Activated T-helper 9 cell treated with anti-CD3 and anti-CD28 coated beads, Interleukin-2, amount 50 U/mL, for 16 hours (primary cell): Measurements from ENCODE around the gene ASGR2.
"Not testable (repeated sequence)": the region's sequence is repeated elsewhere in the genome, so short reads cannot be mapped to it uniquely, and the experiment has no call there.

ENCODE experiments used
- DNase-seq: peaks from one replicate; pipeline ENCODE4 v3.0.0-alpha.2; 2020; ENCODE audit warnings: low read depth

ASGR2 gene

GRCh38 chr17:7098802-7099459 is 15.7 kb downstream of the ASGR2 start:
- DNase-seq: no peak

GRCh38 chr17:7097940-7098339 is 16.7 kb downstream of the ASGR2 start:
- DNase-seq: no peak

DNA sequence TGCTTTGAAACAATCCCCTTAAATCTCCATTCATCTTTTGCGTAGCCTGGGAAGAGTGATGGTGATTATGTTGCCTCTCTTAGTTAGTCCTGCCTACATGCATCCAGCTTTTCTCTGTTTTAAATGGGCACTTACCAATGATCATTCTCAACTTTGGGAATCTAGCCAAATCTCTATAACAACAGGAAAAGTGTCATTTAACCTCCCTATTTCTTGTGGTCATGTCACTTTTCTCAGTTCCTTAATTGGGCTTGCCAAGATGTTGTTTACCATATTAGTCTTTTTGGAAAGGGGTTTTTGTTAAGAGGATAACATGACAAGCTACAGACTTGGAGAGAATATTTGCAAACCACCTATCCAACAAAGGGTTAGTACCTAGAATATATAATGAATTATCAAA is 19.0 kb downstream of the ASGR2 start:
- DNase-seq: no peak

DNA sequence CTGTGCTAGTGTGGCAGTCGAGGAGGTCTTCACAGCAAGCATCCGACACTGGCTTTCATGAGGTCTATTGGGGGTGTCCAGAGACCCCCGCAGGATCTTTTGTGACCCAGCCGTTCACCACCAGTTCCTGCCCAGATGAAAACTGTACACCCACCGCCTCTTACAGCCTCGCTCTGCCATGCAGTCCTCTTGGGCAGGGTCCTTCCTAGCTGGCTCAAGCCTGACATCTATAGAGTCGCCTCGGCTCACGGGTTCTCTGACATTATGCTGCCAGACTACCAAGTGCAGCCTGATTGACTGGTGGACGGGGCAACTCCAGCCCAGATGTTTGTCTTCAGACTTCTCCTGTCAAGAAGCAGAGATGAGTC is 20.0 kb downstream of the ASGR2 start:
- no peak for DNase-seq

DNA sequence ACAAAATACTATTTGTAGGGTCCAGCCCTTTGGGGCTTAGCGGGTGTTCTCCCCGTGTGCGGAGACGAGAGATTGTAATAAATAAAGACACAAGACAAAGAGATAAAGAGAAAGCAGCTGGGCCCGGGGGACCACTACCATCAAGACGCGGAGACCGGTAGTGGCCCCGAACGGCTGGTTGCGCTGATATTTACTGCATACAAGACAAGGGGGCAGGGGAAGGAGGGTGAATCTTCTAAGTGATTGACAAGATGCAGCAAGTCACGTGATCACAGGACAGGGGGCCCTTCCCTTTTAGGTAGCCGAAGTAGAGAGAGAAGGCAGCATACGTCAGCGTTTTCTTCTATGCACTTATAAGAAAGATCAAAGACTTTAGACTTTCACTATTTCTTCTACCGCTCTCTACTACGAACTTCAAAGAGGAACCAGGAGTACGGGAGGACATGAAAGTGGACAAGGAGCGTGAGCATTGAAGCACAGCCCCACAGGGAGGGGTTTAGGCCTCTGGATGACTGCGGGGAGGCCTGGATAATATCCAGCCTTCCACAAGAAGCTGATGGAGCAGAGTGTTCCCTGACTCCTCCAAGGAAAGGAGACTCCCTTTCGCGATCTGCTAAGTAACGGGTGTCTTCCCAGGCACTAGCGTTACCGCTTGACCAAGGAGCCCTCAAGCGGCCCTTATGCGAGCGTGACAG is 23.2 kb downstream of the ASGR2 start:
- not testable (repeated sequence) for DNase-seq

GRCh38 chr17:7089570-7089969 is 25.1 kb downstream of the ASGR2 start:
- DNase-seq: not testable (repeated sequence)

GRCh38 chr17:7088442-7088841 is 26.2 kb downstream of the ASGR2 start:
- not testable (repeated sequence) for DNase-seq

- DNase-seq: no peak
Measured at GRCh38 chr17:7084088-7084487, 30.5 kb downstream of the ASGR2 start.

DNA sequence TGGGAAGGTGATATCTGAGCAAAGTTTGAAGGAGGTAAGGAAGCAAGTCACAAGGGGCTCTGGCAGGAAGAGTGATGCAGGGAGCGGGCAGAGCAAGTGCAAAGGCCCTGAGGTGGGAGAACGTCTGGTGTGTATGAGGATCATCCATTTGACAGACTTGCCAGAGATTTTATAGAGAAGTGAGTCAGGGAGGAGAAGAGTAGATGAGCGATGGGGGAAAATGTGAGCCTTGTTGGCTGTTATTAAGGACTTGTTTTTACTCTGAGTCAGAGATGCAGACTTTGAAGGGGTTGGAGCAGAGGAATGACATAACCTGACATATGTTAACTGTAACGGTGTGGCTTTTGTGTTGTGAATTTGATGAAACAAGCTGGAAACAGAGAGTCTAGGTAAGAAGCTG is 31.0 kb downstream of the ASGR2 start:
- DNase-seq: no peak

- DNase-seq: no peak
Measured at GRCh38 chr17:7081341-7082062, 33.1 kb downstream of the ASGR2 start.

DNA sequence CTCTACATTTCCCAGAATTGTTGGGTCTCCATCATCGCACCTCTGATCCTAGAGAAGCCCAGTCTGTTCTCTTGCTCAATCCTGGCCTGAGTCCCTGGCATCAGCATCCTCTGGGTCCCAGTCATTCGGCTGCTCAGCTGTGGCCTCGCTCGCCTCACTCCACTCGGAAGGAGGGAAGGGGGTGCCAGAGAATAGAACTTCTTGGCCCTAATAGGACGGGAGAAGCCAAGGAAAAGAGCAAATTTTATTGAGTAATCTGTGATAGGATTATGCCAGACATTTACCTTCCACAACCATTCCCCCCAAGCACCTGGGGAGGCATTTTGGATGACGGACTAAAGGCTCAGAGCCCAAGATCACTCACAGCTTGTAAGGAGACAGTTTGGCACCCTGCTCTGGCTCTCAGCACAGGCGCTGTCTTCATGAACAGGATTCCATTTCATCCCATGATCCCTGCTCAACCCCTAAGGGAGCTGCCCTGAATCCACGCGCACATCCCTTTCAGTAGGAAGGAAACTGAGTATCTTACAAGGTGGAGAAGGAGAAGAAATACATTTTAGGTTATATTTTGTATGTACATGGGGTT is 34.1 kb downstream of the ASGR2 start:
- DNase-seq: no peak

- DNase-seq: no peak
Measured at GRCh38 chr17:7079581-7080455, 34.8 kb downstream of the ASGR2 start, which contains the start of gene CLEC10A. CLEC10A (minus strand) TSS chr17:7080251; CDS start chr17:7078812, 1,439 bp downstream.

GRCh38 chr17:7078711-7079110 is 35.9 kb downstream of the ASGR2 start:
- no peak for DNase-seq

GRCh38 chr17:7077911-7078546 is 36.6 kb downstream of the ASGR2 start:
- no peak for DNase-seq

- no peak for DNase-seq
Measured at GRCh38 chr17:7074931-7075330, 39.7 kb downstream of the ASGR2 start.

DNA sequence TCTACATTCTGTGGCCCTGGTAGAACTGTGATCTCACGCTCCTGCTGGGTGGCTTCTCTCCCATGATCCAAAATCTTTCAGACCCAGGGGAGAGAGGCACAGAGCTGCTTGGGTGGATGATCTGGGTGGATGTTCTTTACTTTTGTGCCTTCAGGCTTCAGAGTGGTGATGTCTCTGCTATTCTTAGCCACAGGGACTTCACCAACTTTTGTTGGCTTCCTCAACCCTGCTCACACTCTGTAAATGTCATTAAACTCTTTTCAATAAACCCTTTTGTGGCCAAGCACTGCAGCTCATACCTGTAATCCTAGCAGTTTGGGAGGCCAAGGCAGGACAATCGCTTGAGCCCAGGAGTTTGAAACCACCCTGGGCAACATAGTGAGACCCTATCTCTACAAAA is 42.2 kb downstream of the ASGR2 start:
- DNase-seq: no peak

- no peak for DNase-seq
Measured at GRCh38 chr17:7070712-7071111, 43.9 kb downstream of the ASGR2 start.

GRCh38 chr17:7068268-7068667 is 46.4 kb downstream of the ASGR2 start:
- no peak for DNase-seq

GRCh38 chr17:7067198-7067597 is 47.4 kb downstream of the ASGR2 start:
- DNase-seq: no peak

- no peak for DNase-seq
Measured at GRCh38 chr17:7064261-7064660, 50.4 kb downstream of the ASGR2 start.

GRCh38 chr17:7063518-7064094 is 51.0 kb downstream of the ASGR2 start:
- no peak for DNase-seq
